NCI-H748 treated with DMSO at 0.1 percent for 48 hours (cell line): ENCODE results near the gene CAPN13.
A peak's percentile ranks its signal among the peaks of the same experiment; 100 is the strongest.

ENCODE experiments used
- DNase-seq: peaks from one replicate; lab custom pipeline; 2025; lab: John Stamatoyannopoulos, UW

Gene CAPN13

GRCh38 chr2:30683236-30683956, 123.8 kb downstream of the CAPN13 start:
- no peak for DNase-seq

GRCh38 chr2:30681022-30681421, 126.2 kb downstream of the CAPN13 start:
- DNase-seq = no peak

- DNase-seq = no peak
These were observed 127.1 kb downstream of the CAPN13 start for GRCh38 chr2:30680121-30680520.

GRCh38 chr2:30679426-30680088, 127.7 kb downstream of the CAPN13 start:
- peak; percentile 58 for DNase-seq

DNA sequence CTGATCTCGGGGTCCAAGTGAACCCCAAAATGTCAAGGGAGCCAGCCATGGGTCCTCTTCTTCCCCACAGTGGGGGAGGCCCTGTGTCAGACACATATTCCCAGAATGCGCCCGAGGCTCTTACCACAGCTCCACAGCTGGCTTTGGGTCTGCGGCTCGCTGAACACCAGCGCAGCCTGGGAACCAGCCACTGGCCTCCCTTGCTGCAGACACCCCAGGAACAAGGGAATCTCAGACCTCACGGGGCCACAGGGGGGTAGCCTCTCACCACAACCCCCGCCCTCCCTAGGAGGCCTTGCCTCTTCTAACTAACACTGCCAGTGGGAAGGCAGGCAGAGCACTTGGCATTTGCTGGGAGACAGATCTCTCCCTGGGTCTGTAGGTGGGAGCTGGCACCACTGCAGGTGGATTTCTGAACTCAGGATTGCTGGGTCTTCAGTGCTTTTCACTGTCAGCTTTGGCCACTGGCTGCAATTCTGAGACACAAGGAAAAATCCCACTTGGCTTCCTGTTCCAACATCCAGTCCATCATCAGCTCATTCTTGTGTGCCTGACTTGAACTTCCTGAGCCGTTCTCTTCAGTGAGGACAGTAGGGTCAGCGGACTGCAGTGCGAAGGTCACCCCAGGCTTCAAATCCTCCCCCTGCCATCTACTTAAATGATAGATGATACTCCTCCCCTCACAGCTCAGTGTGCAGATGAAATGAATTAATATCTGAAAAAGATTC, 128.7 kb downstream of the CAPN13 start:
- no peak for DNase-seq

DNA sequence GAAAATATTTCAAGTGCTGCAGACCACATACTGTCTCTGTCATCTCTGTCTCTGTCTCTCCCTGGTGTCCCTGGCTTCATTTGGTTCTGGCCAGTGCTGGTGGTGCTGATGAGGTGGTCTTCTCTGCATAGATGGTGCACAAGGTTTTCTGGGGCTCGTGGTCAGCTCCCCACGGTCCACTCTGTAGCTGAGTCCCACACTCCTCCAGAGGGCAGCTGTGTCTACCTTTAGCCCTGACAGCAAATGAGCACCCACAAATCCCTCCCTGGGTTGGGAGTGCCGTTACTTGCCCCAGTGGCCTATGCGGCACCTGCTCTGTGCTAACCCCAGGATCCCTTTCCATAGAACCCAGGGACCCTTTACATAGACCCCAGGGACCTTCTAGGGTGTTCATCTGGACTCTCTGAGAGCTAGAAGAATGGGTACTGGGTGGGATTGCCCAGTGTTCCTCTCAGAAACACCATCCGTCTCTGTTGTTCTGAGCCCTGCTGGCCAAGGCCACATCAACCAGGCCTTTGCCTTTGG, 129.3 kb downstream of the CAPN13 start:
- DNase-seq = no peak

DNA sequence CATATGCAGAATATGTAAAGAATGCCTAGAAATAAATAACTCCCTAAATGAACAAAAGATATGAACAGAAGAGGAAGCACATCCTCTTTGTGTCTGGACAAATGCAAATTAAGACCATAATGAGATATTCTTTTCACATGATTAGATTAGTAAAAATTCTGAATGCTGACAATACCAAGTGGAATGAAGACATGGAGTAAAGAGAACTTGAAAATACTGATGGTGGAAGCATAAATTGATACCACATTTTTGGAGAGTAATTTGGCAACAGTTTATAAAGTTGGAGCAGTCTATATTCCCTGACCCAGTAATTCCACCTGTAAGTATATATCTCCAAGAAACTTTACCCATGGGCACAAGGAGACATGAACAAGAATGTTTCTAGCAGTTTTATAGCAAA, 130.0 kb downstream of the CAPN13 start:
- DNase-seq = no peak

GRCh38 chr2:30675758-30676157, 131.5 kb downstream of the CAPN13 start:
- DNase-seq = no peak

GRCh38 chr2:30673127-30673526, 134.1 kb downstream of the CAPN13 start:
- no peak for DNase-seq
